KOPT-K1 (cell line): ENCODE data around the gene ADH4.
"Not testable (repeated sequence)": the region's sequence is repeated elsewhere in the genome, so short reads cannot be mapped to it uniquely, and the experiment has no call there.

Experiments used
- H3K27ac ChIP-seq: fragments of 200-600 bp; sonication (generic); 2 replicates; pipeline ENCODE4 v1.5.1; 2016; ENCODE audit warnings: antibody characterized with exemption, mild to moderate bottlenecking, low read depth, low read length; ENCODE audit not compliant: poor library complexity, severe bottlenecking
- H3K36me3 ChIP-seq: fragments of 200-600 bp; sonication (generic); 2 replicates; pipeline ENCODE4 v1.5.1; 2017; ENCODE audit warnings: antibody characterized with exemption, mild to moderate bottlenecking, low read length, moderate library complexity; ENCODE audit not compliant: insufficient read depth
- H3K9me3 ChIP-seq: fragments of 200-600 bp; sonication (generic); 2 replicates; pipeline ENCODE4 v1.5.1; 2017; ENCODE audit warnings: antibody characterized with exemption, low read length, mild to moderate bottlenecking; ENCODE audit not compliant: insufficient read depth, poor library complexity, severe bottlenecking

The ADH4 gene

DNA sequence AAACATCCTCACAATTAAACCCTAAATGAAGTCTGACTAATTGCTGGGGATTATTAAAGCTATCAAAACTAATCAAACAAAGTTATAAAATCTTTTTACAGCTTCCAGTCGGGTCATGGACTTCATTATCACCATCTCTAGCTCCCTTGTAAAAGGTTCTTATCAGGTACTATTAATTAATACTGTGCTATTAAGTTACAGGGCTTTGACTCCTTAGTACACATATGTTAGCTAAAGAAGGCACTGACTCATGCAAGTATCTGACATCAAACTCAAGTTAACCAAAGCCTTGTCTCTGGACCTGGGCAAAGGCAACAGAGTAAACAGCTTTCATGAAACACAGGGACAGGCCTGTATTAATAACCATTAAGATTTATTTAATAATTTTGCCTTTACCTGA is 7.9 kb upstream of the ADH4 start:
- Histone ChIP-seq H3K36me3 (no peaks in the 10 kb centered on the region), H3K27ac (no peak overlapping the region), H3K9me3 (no peaks in the 10 kb centered on the region)

DNA sequence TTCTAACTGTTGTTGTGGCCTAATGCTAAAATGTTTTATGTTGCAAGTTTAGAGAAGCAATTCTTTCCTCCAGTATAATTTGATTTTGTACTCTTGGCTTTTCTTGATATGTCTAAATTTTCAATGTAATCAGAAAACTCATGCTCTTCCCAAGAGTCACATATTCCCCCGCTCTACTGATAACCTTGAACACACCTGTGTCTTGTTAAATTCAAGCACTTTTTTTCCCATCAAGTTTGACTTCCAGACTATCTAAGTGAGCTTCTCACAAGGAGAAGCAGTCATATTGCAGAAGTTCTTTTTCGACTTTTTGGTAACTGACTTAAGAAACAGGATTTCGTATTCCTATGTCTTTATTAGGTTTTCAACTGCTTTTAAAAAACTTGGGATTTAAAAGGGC is 7.4 kb upstream of the ADH4 start:
- no peak overlapping the region for H3K27ac ChIP-seq
- no peaks in the 10 kb centered on the region for H3K9me3 ChIP-seq
- H3K36me3 ChIP-seq = no peaks in the 10 kb centered on the region

DNA sequence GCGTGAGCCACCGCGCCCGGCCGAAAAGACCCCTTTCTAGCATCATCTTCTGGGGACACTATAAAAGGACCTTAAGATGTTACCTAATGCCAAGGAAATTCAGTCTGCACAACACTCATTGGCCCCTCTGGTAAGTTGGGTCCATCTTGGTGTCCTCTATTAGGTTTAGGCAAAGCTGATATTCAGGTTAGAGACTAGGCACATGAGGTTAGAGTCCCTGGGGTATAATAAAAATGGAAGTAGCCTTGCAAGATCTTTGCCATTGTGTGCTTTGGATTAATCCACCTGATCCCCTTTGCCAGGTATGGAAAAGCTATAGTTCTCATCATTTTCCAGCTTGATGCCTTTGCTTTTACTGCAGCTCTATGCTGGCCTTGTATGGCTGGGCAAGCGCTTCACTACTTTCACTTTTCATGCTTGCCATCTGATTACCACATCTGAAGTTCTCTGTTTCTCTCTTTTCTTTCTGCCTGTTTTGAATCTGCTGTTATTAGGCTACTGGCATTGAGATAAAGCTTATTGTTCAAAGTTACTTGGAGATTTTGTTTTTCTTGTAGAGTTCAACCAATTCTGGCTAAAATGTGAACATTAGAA is 5.4 kb upstream of the ADH4 start:
- Histone ChIP-seq H3K36me3 (no peaks in the 10 kb centered on the region), H3K27ac (no peak overlapping the region), H3K9me3 (no peaks in the 10 kb centered on the region)

DNA sequence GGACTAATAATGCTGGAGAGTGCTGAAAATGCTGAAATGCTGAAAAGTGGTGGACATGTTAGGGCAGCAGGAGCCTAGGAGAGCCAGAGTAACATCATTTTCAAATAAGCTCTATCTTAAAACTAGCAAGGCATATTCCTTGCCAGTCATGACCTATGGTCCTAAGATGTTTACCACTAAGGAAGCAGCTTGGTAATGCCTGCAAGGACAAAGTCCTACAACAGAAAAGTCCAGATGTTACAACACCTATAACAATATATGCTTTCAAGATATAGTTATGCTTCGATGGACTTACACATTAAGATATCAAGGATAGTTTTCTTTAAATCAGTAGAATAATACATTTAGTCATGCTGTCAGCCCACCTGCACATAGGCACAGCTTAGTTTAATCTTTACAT is 4.5 kb upstream of the ADH4 start:
- Histone ChIP-seq H3K36me3 (no peaks in the 10 kb centered on the region), H3K9me3 (no peaks in the 10 kb centered on the region), H3K27ac (no peak overlapping the region)

DNA sequence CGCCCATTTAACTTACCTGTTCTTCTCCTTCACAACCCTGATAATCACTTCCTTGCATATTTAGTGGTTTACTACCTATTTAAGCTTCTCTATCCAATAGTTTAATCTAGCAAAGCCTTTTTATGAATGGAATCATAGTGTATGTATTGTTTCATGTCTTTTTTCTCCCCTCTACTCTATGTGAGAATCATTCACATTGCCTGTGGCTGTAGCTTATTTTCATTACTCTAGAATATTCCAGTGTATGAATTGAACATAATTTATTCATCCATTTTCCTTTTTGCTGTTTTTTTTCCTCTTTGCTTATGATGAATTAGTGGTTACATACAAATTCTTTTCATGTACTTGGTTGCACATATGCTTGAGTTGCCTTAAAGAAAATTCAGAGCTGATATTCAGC is 490 bp upstream of the ADH4 start:
- H3K9me3 ChIP-seq = no peaks in the 10 kb centered on the region
- no peaks in the 10 kb centered on the region for H3K36me3 ChIP-seq
- H3K27ac ChIP-seq = no peak overlapping the region

DNA sequence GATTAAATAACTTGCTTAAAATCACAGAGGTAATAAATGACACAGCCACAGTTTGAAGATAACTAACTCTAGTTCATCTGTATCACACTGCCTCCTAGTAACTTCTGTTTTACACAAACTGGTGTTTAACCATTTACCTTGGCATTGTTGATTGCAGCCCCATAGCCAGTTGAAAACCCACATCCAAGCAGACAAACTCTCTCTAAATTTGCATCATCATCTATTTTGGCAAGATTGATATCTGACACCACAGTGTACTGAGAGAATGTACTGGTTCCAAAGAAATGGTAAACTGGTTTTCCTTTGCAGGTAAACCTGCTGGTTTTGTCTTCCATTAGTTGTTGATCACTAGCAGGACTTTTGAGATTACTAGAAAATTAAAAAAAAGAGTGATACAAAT is 7.8 kb downstream of the ADH4 start:
- no peaks in the 10 kb centered on the region for H3K36me3 ChIP-seq
- no peak overlapping the region for H3K27ac ChIP-seq
- no peaks in the 10 kb centered on the region for H3K9me3 ChIP-seq

DNA sequence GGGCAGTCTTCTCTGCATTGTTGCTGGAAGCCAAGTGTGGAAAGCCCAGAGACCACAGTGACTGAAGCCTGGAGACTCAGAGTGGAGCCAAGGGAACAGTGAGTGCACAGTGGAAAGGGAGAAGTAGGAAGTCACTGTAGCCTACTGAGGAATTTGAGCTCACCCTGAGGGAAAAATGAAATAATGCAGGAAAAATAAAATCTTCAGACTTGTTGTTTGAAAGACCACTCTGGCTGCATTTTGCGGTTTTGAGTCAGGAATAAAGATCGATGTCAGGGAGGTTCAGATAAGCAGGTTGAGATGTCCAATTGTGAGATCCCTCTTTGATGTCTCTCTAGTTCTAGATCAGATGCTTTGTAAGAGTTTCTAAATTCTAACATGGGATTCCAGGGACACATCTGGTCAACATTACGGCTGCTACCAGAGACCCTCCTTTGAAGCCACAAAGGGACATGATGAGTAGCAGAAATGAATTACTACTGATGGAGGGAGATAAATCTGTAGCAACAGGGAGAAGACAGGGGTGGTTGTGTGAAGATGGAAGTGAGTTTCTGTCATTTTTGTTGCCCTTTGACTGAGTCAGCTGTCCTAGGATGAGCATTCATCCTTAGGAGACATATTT is 8.4 kb downstream of the ADH4 start:
- H3K27ac ChIP-seq = no peak overlapping the region
- no peaks in the 10 kb centered on the region for H3K9me3 ChIP-seq
- no peaks in the 10 kb centered on the region for H3K36me3 ChIP-seq

DNA sequence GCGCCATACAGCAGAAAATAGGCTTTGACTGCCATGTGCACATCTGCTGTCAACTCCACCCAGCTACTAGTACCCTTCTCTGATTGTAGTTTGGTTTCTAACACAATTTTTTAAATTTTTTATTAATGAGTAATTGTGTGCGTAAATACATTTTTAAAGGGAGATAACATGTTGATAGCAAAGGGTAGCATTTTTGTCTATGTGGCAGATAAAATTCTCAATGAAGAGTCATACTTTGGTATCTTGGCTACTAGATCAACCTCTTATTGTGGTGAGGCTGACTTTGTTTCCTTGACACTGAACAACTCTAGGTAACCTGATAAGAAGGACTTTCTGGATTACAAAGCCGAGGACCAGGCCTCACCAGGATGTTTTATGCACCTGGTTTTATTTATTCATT is 9.5 kb downstream of the ADH4 start:
- Histone ChIP-seq H3K27ac (no peak overlapping the region), H3K9me3 (no peaks in the 10 kb centered on the region), H3K36me3 (no peaks in the 10 kb centered on the region)

DNA sequence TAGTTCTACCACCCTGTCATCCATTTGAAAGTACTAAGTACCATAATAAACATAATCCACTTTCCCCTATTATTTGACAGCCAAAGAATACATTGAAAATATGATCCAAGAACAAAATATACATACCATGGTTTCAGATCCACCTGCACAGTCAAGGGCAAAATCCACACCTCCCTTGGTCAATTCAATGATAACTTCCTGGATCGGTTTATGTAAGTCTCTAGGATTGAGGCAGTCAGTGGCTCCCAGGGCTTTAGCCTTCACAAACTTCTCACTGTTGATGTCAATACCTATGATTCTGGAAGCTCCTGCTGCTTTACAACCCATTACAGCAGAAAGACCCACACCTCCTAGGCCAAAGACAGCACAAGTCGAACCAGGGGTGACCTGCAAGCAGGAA is 12.7 kb downstream of the ADH4 start:
- Histone ChIP-seq H3K36me3 (no peaks in the 10 kb centered on the region), H3K9me3 (no peaks in the 10 kb centered on the region), H3K27ac (no peak overlapping the region)

DNA sequence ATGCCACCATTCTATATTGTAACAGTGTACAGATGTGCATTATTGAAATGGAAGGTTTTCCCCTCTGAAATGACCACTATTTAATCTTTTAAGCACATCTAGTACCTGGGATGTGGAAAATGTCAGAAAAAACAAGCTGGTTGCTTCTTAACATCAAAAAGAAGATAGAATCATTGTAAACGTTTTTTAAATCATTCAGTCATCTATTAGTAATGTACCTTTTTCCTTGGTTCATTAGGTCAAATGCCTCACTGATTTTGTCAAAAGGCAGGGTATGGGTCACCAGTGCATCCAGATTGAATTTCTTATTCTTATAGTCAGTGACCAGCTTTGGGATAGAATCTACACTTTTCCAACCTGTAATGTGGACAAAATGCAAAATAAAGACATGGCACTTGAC is 17.7 kb downstream of the ADH4 start:
- Histone ChIP-seq H3K36me3 (no peaks in the 10 kb centered on the region), H3K9me3 (no peaks in the 10 kb centered on the region), H3K27ac (no peak overlapping the region)

DNA sequence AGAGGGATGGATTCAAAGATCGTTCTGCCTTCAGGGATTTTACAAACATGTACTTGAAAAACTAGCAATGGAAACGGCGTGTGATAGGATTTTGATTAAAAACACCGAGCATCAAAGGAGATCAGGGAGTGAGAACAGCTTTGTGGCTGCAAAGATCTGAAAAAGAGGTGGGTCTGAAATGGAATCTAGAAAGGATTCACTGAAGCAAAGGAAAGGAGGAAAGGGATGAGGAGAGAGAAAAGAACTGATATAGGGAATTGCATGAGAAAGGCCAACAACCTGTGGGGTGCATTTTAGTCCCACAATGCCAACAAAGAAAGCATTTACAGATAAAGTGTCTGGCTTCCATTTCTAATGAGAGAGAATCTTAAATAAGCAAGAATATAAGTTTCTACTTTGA is 23.1 kb downstream of the ADH4 start:
- Histone ChIP-seq H3K9me3 (no peaks in the 10 kb centered on the region), H3K36me3 (no peaks in the 10 kb centered on the region)

DNA sequence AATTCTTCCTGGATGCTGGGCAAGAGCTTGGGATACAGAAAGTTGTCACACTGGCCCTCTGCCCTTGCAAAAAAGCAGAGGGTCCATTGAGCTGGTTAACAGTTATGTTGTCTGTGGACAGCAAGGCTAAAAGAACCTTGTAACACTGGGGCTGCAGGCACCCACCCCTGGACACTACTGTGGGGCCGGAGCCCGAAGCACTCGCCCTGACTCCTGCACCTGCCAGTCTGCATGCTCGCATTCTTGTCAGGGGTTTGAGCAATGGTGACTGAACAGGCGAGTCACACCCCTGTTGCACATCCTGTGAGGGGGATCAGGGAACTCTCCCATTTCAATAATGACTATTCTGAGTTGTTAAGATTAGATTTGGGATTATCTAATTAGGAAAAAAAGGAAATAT is 23.6 kb downstream of the ADH4 start:
- no peak overlapping the region for H3K27ac ChIP-seq

More for the DNA sequence above, 23.1 kb downstream of the ADH4 start:
- H3K27ac ChIP-seq = no peak overlapping the region

DNA sequence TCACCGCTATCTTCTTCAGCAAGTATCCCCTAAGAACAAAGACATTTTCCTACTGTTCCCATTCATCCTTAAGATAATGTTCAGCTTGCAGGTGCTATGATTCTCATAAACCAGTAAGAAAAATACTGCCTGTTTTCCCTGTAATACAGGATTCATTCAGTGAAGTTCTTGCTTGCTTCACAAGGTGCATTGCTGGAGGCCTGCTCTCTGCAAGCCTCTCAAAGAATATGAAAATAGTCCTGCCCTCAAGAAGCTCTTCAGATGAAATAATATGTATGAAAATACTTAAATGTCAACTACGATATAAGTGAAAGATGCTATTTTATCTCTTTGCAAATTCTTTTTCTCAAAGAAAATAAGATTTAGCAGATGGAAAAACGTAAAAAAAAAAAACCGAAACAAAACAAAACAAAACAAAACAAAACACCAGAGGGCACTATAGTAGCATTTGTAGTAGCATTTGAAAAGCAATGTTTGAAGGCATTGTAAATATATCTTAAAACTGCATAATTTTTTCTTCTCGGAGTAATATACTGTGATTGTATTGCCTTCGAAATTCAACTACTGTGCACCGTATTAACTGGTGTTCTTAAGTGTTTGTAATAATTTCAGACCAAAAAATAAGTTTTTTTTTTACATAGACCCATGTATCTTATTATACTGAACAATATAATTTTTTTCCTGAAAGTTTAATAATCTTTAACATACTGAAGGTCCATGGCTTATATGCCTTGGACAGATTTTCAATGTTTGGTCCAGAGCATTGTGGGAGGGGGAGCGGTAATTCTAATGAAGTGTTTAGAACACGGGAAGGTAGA is 26.0 kb downstream of the ADH4 start:
- Histone ChIP-seq H3K36me3 (no peaks in the 10 kb centered on the region), H3K27ac (no peak overlapping the region), H3K9me3 (no peaks in the 10 kb centered on the region)

More for the DNA sequence above, 23.6 kb downstream of the ADH4 start:
- no peaks in the 10 kb centered on the region for H3K36me3 ChIP-seq
- H3K9me3 ChIP-seq = no peaks in the 10 kb centered on the region

DNA sequence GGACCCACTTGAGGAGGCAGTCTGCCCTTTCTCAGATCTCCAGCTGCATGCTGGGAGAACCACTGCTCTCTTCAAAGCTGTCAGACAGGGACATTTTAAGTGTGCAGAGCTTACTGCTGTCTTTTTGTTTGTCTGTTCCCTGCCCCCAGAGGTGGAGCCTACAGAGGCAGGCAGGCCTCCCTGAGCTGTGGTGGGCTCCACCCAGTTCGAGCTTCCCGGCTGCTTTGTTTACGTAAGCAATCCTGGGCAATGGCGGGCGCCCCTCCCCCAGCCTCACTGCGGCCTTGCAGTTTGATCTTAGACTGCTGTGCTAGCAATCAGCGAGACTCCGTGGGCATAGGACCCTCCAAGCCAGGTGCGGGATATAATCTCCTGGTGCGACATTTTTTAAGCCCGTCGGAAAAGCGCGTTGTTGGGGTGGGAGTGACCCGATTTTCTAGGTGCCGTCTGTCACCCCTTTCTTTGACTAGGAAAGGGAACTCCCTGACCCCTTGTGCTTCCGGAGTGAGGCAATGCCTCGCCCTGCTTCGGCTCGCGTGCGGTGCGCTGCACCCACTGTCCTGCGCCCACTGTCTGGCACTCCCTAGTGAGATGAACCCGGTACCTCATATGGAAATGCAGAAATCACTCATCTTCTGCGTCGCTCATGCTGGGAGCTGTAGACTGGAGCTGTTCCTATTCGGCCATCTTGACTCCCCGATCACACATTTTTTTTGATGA is 26.8 kb downstream of the ADH4 start:
- not testable (repeated sequence) for H3K36me3 ChIP-seq, H3K27ac ChIP-seq, H3K9me3 ChIP-seq

DNA sequence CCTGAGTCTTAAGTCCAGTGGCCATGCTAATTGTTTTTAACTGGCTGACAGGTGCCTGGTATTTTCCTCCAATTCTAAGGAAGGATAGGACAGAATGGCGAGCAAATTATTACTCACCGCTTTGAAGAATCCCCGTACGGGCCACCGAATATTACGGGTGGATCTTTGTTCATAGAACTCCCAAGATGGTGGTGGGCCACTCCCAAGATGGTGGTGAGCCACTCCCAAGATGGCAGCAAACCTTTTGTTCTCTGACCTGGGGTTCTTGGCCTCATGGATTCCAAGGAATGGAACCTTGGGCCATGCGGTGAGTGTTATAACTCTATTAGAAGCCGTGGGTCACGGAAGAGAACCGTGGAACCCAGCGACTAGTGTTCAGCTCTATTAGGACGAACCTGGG is 34.8 kb downstream of the ADH4 start:
- H3K27ac ChIP-seq, H3K9me3 ChIP-seq, H3K36me3 ChIP-seq: not testable (repeated sequence)
